CD14-positive monocyte (primary cell): ENCODE measurements around the gene PIK3R4. TPM values are rescaled to one million over a fixed set of nuclear protein-coding genes. Genes with fewer than 3 reads are reported as not detected.

ENCODE experiments used
- DNase-seq, 3 donors: peaks; one replicate each; pipeline ENCODE4 v3.0.0-alpha.2; 2011 to 2022
- H2AFZ ChIP-seq: 2 replicates; pipeline ENCODE4 v1.6.0; 2012; ENCODE audit warnings: mild to moderate bottlenecking, low read depth, low read length, inconsistent platforms; ENCODE audit not compliant: insufficient read depth, poor library complexity, severe bottlenecking
- H3K27ac ChIP-seq, 2 donors: 1 replicate in 1 of 2; 2 replicates in 1 of 2; pipeline ENCODE4 v1.5.1; 2012 to 2013; ENCODE audit warnings: low read length in 2 of 2, control low read depth in 1 of 2, inconsistent platforms in 1 of 2, low read depth in 1 of 2, mild to moderate bottlenecking in 1 of 2
- H3K27me3 ChIP-seq, 2 donors: one replicate each; pipeline versions ENCODE4 v1.6.0 to v1.6.1; 2011 to 2013; ENCODE audit warnings: low read length in 2 of 2; ENCODE audit not compliant: control insufficient read depth in 2 of 2, insufficient read depth in 2 of 2
- H3K36me3 ChIP-seq, 2 donors: replicated peaks in 1 of 2; 1 replicate in 1 of 2; 2 replicates in 1 of 2; pipeline versions ENCODE4 v1.5.1 to v1.6.1; 2012 to 2013; ENCODE audit warnings: low read length in 2 of 2, control low read depth in 1 of 2, inconsistent platforms in 1 of 2, mild to moderate bottlenecking in 1 of 2; ENCODE audit not compliant: insufficient read depth in 2 of 2, control insufficient read depth in 1 of 2
- H3K4me1 ChIP-seq, 2 donors: 1 replicate in 1 of 2; 2 replicates in 1 of 2; pipeline versions ENCODE4 v1.5.1 to v1.6.1; 2012 to 2013; ENCODE audit warnings: low read length in 2 of 2, control low read depth in 1 of 2, inconsistent platforms in 1 of 2, mild to moderate bottlenecking in 1 of 2, moderate library complexity in 1 of 2; ENCODE audit not compliant: insufficient read depth in 2 of 2, control insufficient read depth in 1 of 2
- H3K4me2 ChIP-seq: replicated peaks from 2 replicates; pipeline ENCODE3; 2012; ENCODE audit warnings: low read length, moderate library complexity, mild to moderate bottlenecking; ENCODE audit not compliant: poor library complexity, severe bottlenecking; ENCODE audit errors: extremely low read depth
- H3K4me3 ChIP-seq, 3 experiments: fragments of 200-600 bp in 1 of 3; sonication (generic) in 1 of 3; replicated peaks in 1 of 3; 1 replicate in 2 of 3; 2 replicates in 1 of 3; pipeline ENCODE4 v1.5.1; 2011 to 2013; ENCODE audit warnings: low read length in 3 of 3, mild to moderate bottlenecking in 3 of 3, control low read depth in 2 of 3, low read depth in 2 of 3, inconsistent platforms in 1 of 3, moderate library complexity in 1 of 3
- H3K79me2 ChIP-seq: 2 replicates; pipeline ENCODE4 v1.6.0; 2012; ENCODE audit warnings: mild to moderate bottlenecking, control low read depth, inconsistent platforms, low read length, moderate library complexity; ENCODE audit not compliant: insufficient read depth
- H3K9ac ChIP-seq: 2 replicates; pipeline ENCODE4 v1.6.0; 2017; ENCODE audit warnings: low read length, mild to moderate bottlenecking; ENCODE audit not compliant: insufficient read depth, poor library complexity, severe bottlenecking
- H3K9me3 ChIP-seq, 2 donors: replicated peaks in 1 of 2; 1 replicate in 1 of 2; 2 replicates in 1 of 2; pipeline versions ENCODE4 v1.5.1 to v1.6.1; 2012 to 2013; ENCODE audit warnings: low read length in 2 of 2, control low read depth in 1 of 2; ENCODE audit not compliant: control insufficient read depth in 1 of 2, insufficient read depth in 1 of 2
- H4K20me1 ChIP-seq: 2 replicates; pipeline ENCODE4 v1.6.0; 2012; ENCODE audit warnings: mild to moderate bottlenecking, low read length, control low read depth, moderate library complexity; ENCODE audit not compliant: insufficient read depth
- H3K27ac Mint-ChIP-seq, 7 donors: one replicate each; pipeline ENCODE4 v1.8.0; 2020; ENCODE audit warnings: mild to moderate bottlenecking in 7 of 7, mixed read lengths in 7 of 7, moderate library complexity in 6 of 7, inconsistent platforms in 2 of 7
- H3K27me3 Mint-ChIP-seq, 3 donors: one replicate each; pipeline ENCODE4 v1.8.0; 2021 to 2022; ENCODE audit warnings: low read depth in 3 of 3, mild to moderate bottlenecking in 3 of 3, mixed read lengths in 3 of 3, moderate library complexity in 3 of 3, inconsistent platforms in 1 of 3
- H3K36me3 Mint-ChIP-seq, 2 donors: one replicate each; pipeline ENCODE4 v1.8.0; 2020; ENCODE audit warnings: mixed read lengths in 2 of 2, inconsistent platforms in 1 of 2, mild to moderate bottlenecking in 1 of 2
- H3K4me1 Mint-ChIP-seq: one replicate; pipeline ENCODE4 v1.8.0; 2020; ENCODE audit warnings: mild to moderate bottlenecking, mixed read lengths
- H3K4me3 Mint-ChIP-seq, 2 donors: one replicate each; pipeline ENCODE4 v1.8.0; 2020; ENCODE audit warnings: mild to moderate bottlenecking in 2 of 2, mixed read lengths in 2 of 2, moderate library complexity in 1 of 2
- H3K9me3 Mint-ChIP-seq, 7 donors: one replicate each; pipeline ENCODE4 v1.8.0; 2020 to 2022; ENCODE audit warnings: mixed read lengths in 7 of 7, mild to moderate bottlenecking in 6 of 7, moderate library complexity in 6 of 7, inconsistent platforms in 2 of 7
- WGBS: methylation state at CpG from one replicate; pipeline ENCODE4 v1.1.5; 2013; ENCODE audit warnings: missing lambda C conversion rate; ENCODE audit not compliant: insufficient coverage; 5-methylcytosine and 5-hydroxymethylcytosine counted together
- intact Hi-C, 2 donors: fragments of 100-400 bp; cut with micrococcal nuclease; formaldehyde crosslinking; loops; one replicate each; pipeline versions ENCODE4 v1.15.0 to v1.15.1; 2023
- polyA plus RNA-seq, 3 donors: library from polyadenylated mRNA; depleted of rRNA in 1 of 3; unstranded in 2 of 3; stranded (reverse) in 1 of 3; fragments of 300-500 nt in 2 of 3; fragments of >200 nt in 1 of 3; fragmentation: Illumina TruSeq in 2 of 3; gene quantifications; 1 replicate in 2 of 3; 2 replicates in 1 of 3; pipeline ENCODE4 v1.2.3, GENCODE V29; 2012 to 2021
- TF ChIP-seq, protein P1 (sequence below): fragments of 200-600 bp; IDR thresholded peaks from one replicate; pipeline ENCODE4 v1.8.0; 2022; ENCODE audit warnings: antibody characterized with exemption, mild to moderate bottlenecking

The PIK3R4 gene
- polyA plus RNA-seq, 3 donors, result 6.5 to 18.7 (median 10.1) TPM

GRCh38 chr3:130725746-130726145 is 20.9 kb downstream of the PIK3R4 start:
- Histone ChIP-seq H3K4me2 (no peak overlapping the region), H3K9ac (no peak overlapping the region), H3K27me3 (no peaks in the 10 kb centered on the region), H3K36me3 (peaks cover 25 to 49% of the 10 kb centered on the region in 2 donors), H3K9me3 (no peaks in the 10 kb centered on the region), H3K79me2 (no peaks in the 10 kb centered on the region), H4K20me1 (no peaks in the 10 kb centered on the region), H3K27ac (no peak overlapping the region), H3K4me1 (no peaks in the 10 kb centered on the region), H3K4me3 (no peak overlapping the region), H2AFZ (no peak overlapping the region)
- WGBS, result no CpG with 5 or more reads among the region's 2 CpGs
- DNase-seq, result no peak
- H3K36me3 Mint-ChIP-seq, result peaks cover 36 to 56% of the 10 kb centered on the region in 2 donors
- intact Hi-C loops, result no loop called here
- no peak overlapping the region for H3K4me3 Mint-ChIP-seq
- H3K27me3 Mint-ChIP-seq, result no peaks in the 10 kb centered on the region
- TF ChIP-seq, protein P1, sequence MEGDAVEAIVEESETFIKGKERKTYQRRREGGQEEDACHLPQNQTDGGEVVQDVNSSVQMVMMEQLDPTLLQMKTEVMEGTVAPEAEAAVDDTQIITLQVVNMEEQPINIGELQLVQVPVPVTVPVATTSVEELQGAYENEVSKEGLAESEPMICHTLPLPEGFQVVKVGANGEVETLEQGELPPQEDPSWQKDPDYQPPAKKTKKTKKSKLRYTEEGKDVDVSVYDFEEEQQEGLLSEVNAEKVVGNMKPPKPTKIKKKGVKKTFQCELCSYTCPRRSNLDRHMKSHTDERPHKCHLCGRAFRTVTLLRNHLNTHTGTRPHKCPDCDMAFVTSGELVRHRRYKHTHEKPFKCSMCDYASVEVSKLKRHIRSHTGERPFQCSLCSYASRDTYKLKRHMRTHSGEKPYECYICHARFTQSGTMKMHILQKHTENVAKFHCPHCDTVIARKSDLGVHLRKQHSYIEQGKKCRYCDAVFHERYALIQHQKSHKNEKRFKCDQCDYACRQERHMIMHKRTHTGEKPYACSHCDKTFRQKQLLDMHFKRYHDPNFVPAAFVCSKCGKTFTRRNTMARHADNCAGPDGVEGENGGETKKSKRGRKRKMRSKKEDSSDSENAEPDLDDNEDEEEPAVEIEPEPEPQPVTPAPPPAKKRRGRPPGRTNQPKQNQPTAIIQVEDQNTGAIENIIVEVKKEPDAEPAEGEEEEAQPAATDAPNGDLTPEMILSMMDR, result no peak
- H3K9me3 Mint-ChIP-seq, result no peaks in the 10 kb centered on the region
- H3K4me1 Mint-ChIP-seq, result peaks cover 4% of the 10 kb centered on the region
- H3K27ac Mint-ChIP-seq, result no peak overlapping the region

DNA sequence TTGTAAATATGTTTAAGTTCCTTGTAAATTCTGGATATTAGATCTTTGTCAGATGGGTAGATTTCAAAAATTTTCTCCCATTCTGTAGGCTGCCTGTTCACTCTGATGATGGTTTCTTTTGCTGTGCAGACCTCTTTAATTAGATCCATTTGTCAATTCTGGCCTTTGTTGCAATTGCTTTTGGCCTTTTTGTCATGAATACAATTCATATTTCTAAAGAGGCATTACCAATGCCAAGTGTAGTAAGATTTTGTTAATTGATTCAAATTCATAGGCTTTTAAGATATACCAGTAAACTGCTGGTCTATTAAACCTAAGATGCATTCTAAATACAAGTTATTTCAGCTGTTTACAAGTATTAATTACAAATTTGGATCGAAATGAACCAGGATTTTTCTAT is 31.0 kb downstream of the PIK3R4 start:
- WGBS, result no CpG with 5 or more reads among the region's 1 CpG
- TF ChIP-seq, protein P1, result no peak

More for the DNA sequence above, 31.0 kb downstream of the PIK3R4 start:
- peaks cover 0 to 4% (median 0%) of the 10 kb centered on the region in 3 donors for H3K27me3 Mint-ChIP-seq
- H4K20me1 ChIP-seq, result no peaks in the 10 kb centered on the region
- H3K9ac ChIP-seq, result no peak overlapping the region
- H3K36me3 ChIP-seq, result peaks cover 24 to 85% of the 10 kb centered on the region in 2 donors
- no peaks in the 10 kb centered on the region for H3K79me2 ChIP-seq
- H3K27me3 ChIP-seq, result no peaks in the 10 kb centered on the region
- no peaks in the 10 kb centered on the region for H3K9me3 Mint-ChIP-seq
- H2AFZ ChIP-seq, result no peak overlapping the region
- H3K4me3 ChIP-seq, result no peak overlapping the region
- no peaks in the 10 kb centered on the region for H3K9me3 ChIP-seq
- H3K4me1 Mint-ChIP-seq, result no peaks in the 10 kb centered on the region
- H3K27ac ChIP-seq, result no peak overlapping the region
- no peaks in the 10 kb centered on the region for H3K4me1 ChIP-seq
- intact Hi-C loops, result no loop called here
- no peak for DNase-seq
- H3K4me3 Mint-ChIP-seq, result no peak overlapping the region
- H3K4me2 ChIP-seq, result no peak overlapping the region
- H3K36me3 Mint-ChIP-seq, result peaks cover 42 to 59% of the 10 kb centered on the region in 2 donors
- peak overlapping the region in 1 of 7 donors; percentile 12 for H3K27ac Mint-ChIP-seq
